HG03457 (cell line): ENCODE results near the gene MAP3K8.
"Not testable (repeated sequence)": the region's sequence is repeated elsewhere in the genome, so short reads cannot be mapped to it uniquely, and the experiment has no call there.

Experiments
- ATAC-seq: cut with Tn5 transposase; IDR thresholded peaks from one replicate; pipeline ENCODE4 v1.9.1; 2021; ENCODE audit warnings: moderate number of reproducible peaks; ENCODE audit not compliant: unreplicated experiment

Gene MAP3K8

GRCh38 chr10:30422981-30423654, 10.9 kb upstream of the MAP3K8 start:
- no peak for ATAC-seq

DNA sequence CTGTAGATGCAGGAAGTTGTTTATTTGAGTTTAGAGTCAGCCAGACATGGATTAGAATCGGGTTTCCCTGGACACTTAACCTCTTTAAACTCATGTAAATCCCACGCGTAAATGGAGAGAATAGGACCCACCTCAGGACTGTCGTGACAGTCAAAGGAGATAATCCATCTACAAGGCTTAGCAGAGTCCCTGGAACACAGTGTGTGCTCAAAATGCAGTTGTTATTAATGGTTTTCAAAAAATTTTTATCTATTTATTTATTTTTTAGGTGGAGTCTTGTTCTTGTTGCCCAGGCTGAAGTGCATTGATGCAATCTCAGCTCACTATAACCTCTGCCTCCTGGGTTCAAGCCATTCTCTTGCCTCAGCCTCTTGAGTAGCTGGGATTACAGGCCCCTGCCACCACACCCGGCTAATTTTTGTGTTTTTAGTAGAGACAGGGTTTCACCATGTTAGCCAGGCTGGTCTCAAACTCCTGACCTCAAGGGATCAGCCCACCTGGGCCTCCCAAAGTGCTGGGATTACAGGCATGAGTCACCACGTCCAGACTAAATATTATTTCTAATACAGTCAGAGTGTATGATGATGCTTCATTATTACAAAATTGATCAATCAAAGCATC, 10.2 kb upstream of the MAP3K8 start:
- ATAC-seq: not testable (repeated sequence)

- ATAC-seq: no peak
These were observed 8.5 kb upstream of the MAP3K8 start for GRCh38 chr10:30425336-30426075.

GRCh38 chr10:30430544-30431298, 3.3 kb upstream of the MAP3K8 start:
- ATAC-seq: no peak

- ATAC-seq: no peak
These were observed 2.5 kb upstream of the MAP3K8 start for GRCh38 chr10:30431435-30431911.

- no peak for ATAC-seq
These were observed 1.2 kb upstream of the MAP3K8 start for GRCh38 chr10:30432622-30433305.

DNA sequence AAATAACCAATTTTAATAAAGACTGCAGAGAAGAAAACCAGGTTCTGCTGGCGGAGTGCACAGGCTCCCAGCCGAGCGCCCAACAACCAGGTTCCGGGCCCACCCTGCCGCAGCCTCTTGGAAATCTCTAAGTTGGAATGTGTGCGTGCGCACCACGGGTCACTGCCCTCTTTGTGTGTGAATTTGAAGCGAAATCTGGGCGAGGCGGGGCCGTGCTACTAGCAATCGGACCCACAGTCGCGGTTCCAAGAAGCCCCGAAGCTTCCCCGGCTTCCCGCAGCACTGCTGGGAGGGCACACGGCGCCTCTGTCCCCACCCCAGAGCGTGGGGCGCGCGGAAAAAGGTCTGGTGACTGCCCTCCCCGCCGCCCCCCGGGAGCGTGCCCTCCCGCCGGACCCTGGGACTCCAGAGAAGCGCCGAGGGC, 666 bp upstream of the MAP3K8 start:
- peak; percentile 12 for ATAC-seq

- ATAC-seq: peak; percentile 41
These were observed 489 bp downstream of the MAP3K8 start for GRCh38 chr10:30434273-30435072.

GRCh38 chr10:30435073-30435422, 1.1 kb downstream of the MAP3K8 start:
- ATAC-seq: no peak

DNA sequence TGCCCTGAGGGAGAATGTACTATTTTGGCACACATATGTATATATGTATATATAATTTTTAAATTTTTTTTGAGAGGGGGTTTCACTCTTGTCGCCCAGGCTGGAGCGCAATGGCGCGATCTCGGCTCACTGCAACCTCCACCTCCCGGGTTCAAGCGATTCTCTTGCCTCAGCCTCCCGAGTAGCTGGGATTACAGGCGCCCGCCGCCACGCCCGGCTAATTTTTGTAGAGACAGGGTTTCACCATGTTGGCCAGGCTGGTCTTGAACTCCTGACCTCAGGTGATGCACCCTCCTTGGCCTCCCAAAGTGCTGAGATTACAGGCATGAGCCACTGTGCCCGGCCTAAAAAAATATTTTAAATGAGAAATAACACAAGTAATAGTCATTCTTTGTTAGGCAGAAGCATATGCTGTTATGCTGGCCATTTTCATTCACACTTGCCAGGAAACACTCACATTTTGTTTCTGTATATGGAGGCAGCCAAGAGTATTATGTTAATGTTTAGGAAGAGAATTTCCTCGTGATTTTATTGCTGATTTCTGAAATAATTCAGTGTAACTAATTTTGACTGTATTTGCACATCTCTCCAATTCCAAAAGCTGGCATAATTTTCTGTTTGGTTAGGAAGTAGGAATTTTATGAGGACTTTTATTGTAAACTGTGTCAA, 1.6 kb downstream of the MAP3K8 start:
- ATAC-seq: not testable (repeated sequence)

DNA sequence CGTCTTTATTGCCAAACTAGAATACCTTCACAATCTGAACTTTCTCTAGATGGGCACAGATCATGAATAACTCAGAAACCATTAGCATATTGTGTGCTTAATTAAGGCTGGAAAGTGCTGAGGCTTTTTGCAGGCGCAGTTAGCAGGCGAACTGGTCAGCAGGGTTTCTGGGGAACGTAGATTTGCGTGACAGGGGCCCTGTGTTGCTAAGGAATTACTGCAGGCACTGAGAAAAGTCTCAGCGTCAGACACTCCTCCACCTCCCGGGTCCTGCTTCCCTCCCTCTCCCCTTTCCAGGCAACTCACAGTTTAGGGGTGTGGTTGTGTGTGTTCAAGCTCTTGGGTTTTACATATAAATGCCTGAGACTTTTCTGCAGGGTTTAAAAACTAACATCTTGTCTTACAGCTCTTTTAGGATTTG, 2.2 kb downstream of the MAP3K8 start:
- no peak for ATAC-seq

DNA sequence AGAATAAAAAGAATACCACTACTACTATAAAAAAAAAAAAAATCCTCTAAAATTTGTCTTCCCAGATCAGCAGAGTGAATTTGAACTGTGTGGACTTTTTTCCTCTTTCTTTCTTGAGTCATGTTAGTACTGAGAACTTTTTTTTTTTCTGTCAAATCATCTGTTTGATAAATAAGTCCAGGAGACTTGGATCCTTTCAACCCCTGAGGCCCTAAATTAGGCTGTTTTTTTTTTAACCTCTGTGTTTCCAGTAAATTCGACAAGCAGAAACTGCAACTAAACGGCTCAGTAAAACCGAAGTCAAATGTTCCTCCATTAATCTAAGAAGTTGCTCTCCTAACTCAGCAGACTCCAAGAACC, 2.7 kb downstream of the MAP3K8 start:
- no peak for ATAC-seq

- no peak for ATAC-seq
These were observed 3.3 kb downstream of the MAP3K8 start for GRCh38 chr10:30437031-30437841.

- no peak for ATAC-seq
These were observed 4.3 kb downstream of the MAP3K8 start for GRCh38 chr10:30438021-30438850.

- no peak for ATAC-seq
These were observed 5.9 kb downstream of the MAP3K8 start for GRCh38 chr10:30439931-30440330.

DNA sequence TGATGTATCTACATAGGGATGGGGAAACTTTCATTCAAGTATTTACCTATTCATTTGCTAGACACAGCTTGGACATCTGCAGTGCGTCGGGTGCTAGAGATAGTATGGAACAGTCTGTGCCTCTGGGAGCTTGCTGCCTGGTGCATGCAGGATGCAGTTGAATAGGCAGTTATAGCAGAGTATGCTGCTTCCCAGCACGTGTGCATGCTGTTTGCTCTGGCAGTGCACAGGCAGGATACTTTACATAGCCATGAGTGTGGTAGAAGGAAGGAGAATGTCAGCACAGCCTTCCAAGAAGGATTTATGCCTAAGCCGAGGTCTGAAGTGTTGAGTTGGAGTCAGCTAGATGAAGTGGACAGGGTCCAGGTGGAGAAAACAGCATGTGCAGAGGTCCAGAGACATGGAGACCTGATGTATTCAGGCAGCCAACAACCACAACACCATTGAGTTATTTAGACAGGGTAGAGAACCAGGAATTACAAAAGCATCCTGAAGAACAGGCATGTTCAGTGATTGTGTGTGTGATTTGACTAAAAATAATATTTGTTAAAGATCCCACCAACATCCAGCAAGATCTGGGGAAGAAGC, 8.1 kb downstream of the MAP3K8 start:
- no peak for ATAC-seq

- ATAC-seq: no peak
These were observed 9.1 kb downstream of the MAP3K8 start for GRCh38 chr10:30443049-30443448.
